Stimulated activated CD4-positive, alpha-beta T cell treated with anti-CD3 and anti-CD28 coated beads, Interleukin-4, amount 100 ng/mL, for 24 hours (primary cell): ENCODE data around the gene DOCK4.

ENCODE experiments used
- DNase-seq: peaks from one replicate; pipeline ENCODE4 v3.0.0-alpha.2; 2020

The DOCK4 gene

GRCh38 chr7:111682588-111683340 is 523.4 kb downstream of the DOCK4 start:
- DNase-seq: no peak

DNA sequence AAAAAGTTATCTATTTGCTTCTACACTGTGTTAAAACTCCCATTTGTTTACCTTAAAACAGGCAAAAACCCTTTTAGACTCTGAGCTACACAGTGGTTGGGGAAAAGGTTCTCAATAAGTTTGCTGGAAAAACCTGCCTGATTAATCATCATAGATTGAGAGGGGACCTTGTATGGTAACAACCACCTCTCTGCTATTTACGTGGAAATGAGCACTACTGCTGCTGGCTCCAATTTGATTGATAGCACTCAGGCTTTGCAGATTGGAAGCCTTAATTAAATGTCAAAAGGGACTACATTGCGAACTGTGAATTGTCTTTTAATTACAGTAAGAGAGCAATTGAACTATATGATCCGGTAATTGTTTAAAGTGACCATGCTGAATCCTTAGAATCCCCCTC is 525.0 kb downstream of the DOCK4 start:
- no peak for DNase-seq

GRCh38 chr7:111678986-111679385 is 527.2 kb downstream of the DOCK4 start:
- DNase-seq: no peak

DNA sequence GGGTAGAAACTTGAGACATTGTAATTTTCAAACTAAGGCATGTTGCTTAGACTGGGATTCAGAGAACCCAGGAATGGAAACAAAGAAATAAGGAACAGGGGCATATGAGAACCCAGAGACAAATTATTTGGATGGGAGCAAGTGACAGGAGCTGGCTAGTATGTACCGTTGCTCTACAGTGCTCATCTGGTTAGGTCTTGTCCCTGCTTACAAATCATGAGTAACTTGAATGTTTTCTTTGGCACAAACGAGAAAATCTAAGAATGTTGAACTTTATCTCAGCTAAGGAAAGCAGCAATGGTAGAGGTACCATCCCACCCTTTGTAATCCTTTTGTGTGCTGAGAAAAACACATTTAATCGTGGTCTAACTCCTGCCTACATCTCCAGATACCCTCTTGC is 527.9 kb downstream of the DOCK4 start:
- no peak for DNase-seq

DNA sequence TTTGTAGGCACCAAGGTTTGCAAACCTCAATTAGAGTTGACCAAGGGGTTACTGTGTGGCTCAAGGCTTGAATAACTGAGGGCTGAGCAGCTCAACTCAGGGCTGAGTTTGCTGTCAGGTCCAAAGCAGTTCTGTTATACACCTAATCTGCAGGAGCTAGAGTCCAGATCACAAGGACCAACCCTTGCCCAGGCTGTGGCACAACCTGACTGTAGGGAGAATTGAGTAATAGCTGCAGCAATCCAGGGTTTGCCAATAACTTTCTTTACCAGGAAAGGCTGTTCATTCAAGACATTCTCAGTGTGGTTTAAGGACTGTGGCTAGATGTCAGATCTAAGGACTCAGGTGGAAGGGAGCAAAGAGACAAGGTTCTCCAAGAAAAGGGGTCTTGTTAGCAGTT is 528.4 kb downstream of the DOCK4 start:
- DNase-seq: no peak

DNA sequence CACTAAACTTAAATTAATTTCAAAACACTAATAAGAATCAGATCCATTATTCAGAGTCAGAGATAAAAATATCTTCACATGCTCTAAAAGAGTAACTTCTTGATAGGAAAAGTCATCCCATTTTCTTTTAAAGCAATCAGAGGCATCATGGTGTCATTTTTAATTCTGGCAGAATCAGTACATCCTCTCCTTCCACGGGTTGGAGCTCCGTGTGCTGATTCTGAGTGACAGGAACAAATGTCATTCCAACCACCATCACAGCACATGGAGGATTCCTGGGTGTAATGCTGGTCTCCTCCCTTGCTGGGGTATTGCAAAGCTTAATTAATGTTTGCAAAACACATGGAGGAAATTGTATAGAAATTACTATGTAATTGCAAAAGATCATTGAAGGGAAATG is 529.4 kb downstream of the DOCK4 start:
- no peak for DNase-seq
